NCI-H524 treated with DMSO at 0.1 percent for 48 hours (cell line): Measurements from ENCODE around the gene CDR2.
"Not testable (repeated sequence)": the region's sequence is repeated elsewhere in the genome, so short reads cannot be mapped to it uniquely, and the experiment has no call there.

ENCODE experiments used
- DNase-seq: peaks from one replicate; lab custom pipeline; 2025; lab: John Stamatoyannopoulos, UW

CDR2 gene

GRCh38 chr16:22304411-22304810 lies 70.0 kb downstream of the CDR2 start:
- no peak for DNase-seq

- DNase-seq = no peak
Measured at GRCh38 chr16:22302776-22303363, 71.5 kb downstream of the CDR2 start.

GRCh38 chr16:22301423-22301822 lies 73.0 kb downstream of the CDR2 start:
- DNase-seq = not testable (repeated sequence)

- peak; percentile 26 for DNase-seq
Measured at GRCh38 chr16:22300427-22301071, 73.9 kb downstream of the CDR2 start.

- no peak for DNase-seq
Measured at GRCh38 chr16:22299036-22299435, 75.4 kb downstream of the CDR2 start.

GRCh38 chr16:22297871-22298733 lies 76.3 kb downstream of the CDR2 start:
- DNase-seq = peak; percentile 77

GRCh38 chr16:22297114-22297870 lies 77.1 kb downstream of the CDR2 start, which contains the start of gene POLR3E:
Gene POLR3E, plus strand, starts transcription at chr16:22297409. Its CDS starts 5,560 bp downstream, at chr16:22302969.
- DNase-seq = peak; percentile 79

GRCh38 chr16:22296225-22297113 lies 78.0 kb downstream of the CDR2 start:
- peak; percentile 33 for DNase-seq
